ENCODE data around the gene SLC13A4.

DNA sequence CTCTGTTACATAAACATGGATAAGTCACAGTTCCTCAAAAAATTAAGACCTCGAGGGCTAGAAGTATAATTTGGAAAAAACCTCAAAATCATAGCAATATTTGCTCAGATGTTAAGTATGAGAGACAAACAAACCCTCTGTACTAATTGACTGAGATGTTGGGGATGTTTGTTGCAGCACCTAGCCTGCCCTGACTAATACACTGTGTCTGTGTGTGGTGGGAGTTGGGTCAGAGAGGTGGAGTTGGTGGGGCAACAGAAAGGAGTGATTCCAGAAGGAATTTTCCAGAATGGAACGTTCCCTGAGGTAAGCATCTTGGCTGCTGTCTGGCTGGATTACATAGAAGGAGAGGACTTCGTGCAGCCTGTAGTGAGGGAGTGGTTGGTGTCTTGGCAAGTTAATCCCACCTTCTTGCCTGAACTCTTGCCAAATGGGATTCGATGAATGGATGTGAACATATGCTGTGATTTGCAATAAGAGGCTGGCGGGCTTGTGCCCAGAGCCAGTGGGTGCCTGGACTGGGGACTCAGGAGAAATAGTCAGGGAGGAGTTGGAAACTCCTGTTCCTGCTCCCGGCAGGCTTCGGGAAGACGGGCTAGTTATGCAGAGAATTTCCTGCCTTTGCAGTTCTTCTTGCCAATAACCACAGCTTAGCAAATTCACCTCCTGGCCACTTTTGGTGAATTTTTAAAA, 29.9 kb upstream of the SLC13A4 start:
- peak; percentile 58 for TF ChIP-seq POLR2A (IDR thresholded peaks at IDR 0.05; ENCODE audit: low read depth, low read length)
- TF ChIP-seq, protein P1, sequence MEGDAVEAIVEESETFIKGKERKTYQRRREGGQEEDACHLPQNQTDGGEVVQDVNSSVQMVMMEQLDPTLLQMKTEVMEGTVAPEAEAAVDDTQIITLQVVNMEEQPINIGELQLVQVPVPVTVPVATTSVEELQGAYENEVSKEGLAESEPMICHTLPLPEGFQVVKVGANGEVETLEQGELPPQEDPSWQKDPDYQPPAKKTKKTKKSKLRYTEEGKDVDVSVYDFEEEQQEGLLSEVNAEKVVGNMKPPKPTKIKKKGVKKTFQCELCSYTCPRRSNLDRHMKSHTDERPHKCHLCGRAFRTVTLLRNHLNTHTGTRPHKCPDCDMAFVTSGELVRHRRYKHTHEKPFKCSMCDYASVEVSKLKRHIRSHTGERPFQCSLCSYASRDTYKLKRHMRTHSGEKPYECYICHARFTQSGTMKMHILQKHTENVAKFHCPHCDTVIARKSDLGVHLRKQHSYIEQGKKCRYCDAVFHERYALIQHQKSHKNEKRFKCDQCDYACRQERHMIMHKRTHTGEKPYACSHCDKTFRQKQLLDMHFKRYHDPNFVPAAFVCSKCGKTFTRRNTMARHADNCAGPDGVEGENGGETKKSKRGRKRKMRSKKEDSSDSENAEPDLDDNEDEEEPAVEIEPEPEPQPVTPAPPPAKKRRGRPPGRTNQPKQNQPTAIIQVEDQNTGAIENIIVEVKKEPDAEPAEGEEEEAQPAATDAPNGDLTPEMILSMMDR (IDR thresholded peaks at IDR 0.05; ENCODE audit: extremely low read depth in 1 of 2, insufficient read depth in 1 of 2, low read depth in 1 of 2, low read length in 2 of 2): no peak
